Esophagus muscularis mucosa (tissue), 4 donors: Measurements from ENCODE around the gene CCDC196. TPM values are rescaled to one million over a fixed set of nuclear protein-coding genes. Genes with fewer than 3 reads are reported as not detected.
"Not testable (repeated sequence)": the region's sequence is repeated elsewhere in the genome, so short reads cannot be mapped to it uniquely, and the experiment has no call there.

ENCODE experiments used
- DNase-seq: peaks from one replicate; pipeline ENCODE4 v3.0.0-alpha.2; 2017; ENCODE audit errors: extremely low spot score
- H3K27ac ChIP-seq, 4 donors: fragments of 200-600 bp; sonication (generic); replicated peaks in 1 of 4; 1 replicate in 3 of 4; 2 replicates in 1 of 4; pipeline ENCODE4 v1.5.1; 2016 to 2019; ENCODE audit warnings: mild to moderate bottlenecking in 1 of 4
- H3K27me3 ChIP-seq, 4 donors: fragments of 200-600 bp; sonication (generic); one replicate each; pipeline versions ENCODE4 v1.5.1 to v1.6.0; 2016 to 2019
- H3K36me3 ChIP-seq, 4 donors: fragments of 200-600 bp; sonication (generic); one replicate each; pipeline ENCODE4 v1.5.1; 2016 to 2019
- H3K4me1 ChIP-seq, 4 donors: fragments of 200-600 bp; sonication (generic); one replicate each; pipeline ENCODE4 v1.5.1; 2016 to 2019
- H3K4me3 ChIP-seq, 4 donors: fragments of 200-600 bp; sonication (generic); 1 replicate in 2 of 4; 2 replicates in 2 of 4; pipeline ENCODE4 v1.5.1; 2016 to 2019; ENCODE audit warnings: mild to moderate bottlenecking in 4 of 4, moderate library complexity in 1 of 4
- H3K9me3 ChIP-seq, 4 donors: fragments of 200-600 bp; sonication (generic); 1 replicate in 3 of 4; 2 replicates in 1 of 4; pipeline ENCODE4 v1.5.1; 2016 to 2019
- POLR2A ChIP-seq: fragments of 450-650 bp; IDR thresholded peaks from one replicate; pipeline ENCODE4 v1.6.1; 2017; ENCODE audit warnings: antibody characterized with exemption, moderate library complexity, mild to moderate bottlenecking, low read depth
- POLR2AphosphoS5 ChIP-seq, 2 donors: sonication (generic); formaldehyde crosslinking; IDR thresholded peaks; one replicate each; pipeline ENCODE4 v1.6.1; 2017; ENCODE audit warnings: antibody characterized with exemption in 2 of 2
- WGBS: methylation state at CpG from one replicate; pipeline ENCODE4 v1.1.5; 2018; 5-methylcytosine and 5-hydroxymethylcytosine counted together
- intact Hi-C: fragments of 100-400 bp; cut with DNase I; formaldehyde crosslinking; loops from one replicate; pipeline ENCODE4 v1.15.1; 2023
- total RNA-seq, 4 donors: library from RNA; depleted of rRNA; stranded (reverse); fragments of >200 nt; gene quantifications; one replicate each; pipeline versions ENCODE4 v1.1.0 to v1.2.1, GENCODE V29; 2016
- TF ChIP-seq, protein P1 (sequence below), 3 experiments: fragments of 200-600 bp in 2 of 3; fragments of 450-650 bp in 1 of 3; sonication (generic) in 2 of 3; IDR thresholded peaks; one replicate each; pipeline ENCODE4 v1.5.1; 2017 to 2019; ENCODE audit warnings: antibody characterized with exemption in 3 of 3, mild to moderate bottlenecking in 2 of 3, moderate library complexity in 1 of 3

CCDC196 gene
- total RNA-seq, 4 donors from 2014 or later = not detected

DNA sequence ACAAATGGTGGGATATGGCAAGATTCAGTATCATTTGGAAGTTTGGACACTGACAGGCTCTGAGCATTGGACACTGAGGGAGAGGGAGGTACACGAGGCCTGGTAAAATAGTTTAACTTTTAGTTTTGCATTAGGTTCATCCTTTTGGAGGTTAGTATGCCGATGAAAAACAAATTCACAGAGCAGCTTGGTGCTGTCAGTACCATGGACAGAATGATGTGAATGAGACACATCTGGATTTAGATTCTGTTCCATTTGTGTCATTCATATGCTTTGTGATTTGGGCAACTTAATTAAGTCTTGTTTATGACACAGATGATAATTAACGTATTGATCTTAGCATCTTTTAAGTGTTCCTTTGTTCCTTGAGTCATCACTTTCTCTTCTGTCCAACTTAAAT lies 55.5 kb downstream of the CCDC196 start:
- intact Hi-C loops = no loop called here
- no peak overlapping the region for H3K4me3 ChIP-seq
- no peak for TF ChIP-seq POLR2AphosphoS5 (IDR thresholded peaks at IDR 0.05)
- TF ChIP-seq, protein P1, sequence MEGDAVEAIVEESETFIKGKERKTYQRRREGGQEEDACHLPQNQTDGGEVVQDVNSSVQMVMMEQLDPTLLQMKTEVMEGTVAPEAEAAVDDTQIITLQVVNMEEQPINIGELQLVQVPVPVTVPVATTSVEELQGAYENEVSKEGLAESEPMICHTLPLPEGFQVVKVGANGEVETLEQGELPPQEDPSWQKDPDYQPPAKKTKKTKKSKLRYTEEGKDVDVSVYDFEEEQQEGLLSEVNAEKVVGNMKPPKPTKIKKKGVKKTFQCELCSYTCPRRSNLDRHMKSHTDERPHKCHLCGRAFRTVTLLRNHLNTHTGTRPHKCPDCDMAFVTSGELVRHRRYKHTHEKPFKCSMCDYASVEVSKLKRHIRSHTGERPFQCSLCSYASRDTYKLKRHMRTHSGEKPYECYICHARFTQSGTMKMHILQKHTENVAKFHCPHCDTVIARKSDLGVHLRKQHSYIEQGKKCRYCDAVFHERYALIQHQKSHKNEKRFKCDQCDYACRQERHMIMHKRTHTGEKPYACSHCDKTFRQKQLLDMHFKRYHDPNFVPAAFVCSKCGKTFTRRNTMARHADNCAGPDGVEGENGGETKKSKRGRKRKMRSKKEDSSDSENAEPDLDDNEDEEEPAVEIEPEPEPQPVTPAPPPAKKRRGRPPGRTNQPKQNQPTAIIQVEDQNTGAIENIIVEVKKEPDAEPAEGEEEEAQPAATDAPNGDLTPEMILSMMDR (IDR thresholded peaks at IDR 0.05) = no peak
- no peak for TF ChIP-seq POLR2A
- no peaks in the 10 kb centered on the region for H3K27me3 ChIP-seq
- H3K27ac ChIP-seq = no peak overlapping the region
- no peak for DNase-seq
- H3K9me3 ChIP-seq = no peaks in the 10 kb centered on the region
- H3K4me1 ChIP-seq = peaks cover 4 to 11% (median 6%) of the 10 kb centered on the region in 4 donors
- 94% methylated on average over 3 of the region's 3 CpGs for WGBS
- H3K36me3 ChIP-seq = no peaks in the 10 kb centered on the region

DNA sequence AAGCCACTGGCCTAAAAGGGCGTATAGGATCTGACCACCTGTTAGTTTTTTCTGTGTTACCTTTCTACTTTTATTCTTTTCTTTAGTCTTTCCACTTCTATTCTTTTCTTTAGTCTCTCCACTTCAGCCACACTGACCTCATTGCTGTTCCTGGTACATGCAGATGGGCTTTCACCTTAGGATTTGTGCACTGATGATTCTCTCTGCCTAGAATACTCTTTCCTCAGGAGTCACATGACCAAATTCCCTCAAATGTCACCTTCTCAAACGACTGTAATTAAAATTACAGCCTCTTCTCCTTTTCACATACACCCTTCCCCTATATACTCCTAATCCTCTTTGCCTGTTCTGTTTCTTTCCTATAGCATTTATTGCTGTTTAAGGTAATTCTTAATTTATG lies 57.8 kb downstream of the CCDC196 start:
- WGBS = 77% methylated on average over 2 of the region's 2 CpGs
- Histone ChIP-seq H3K27ac (no peak overlapping the region), H3K9me3 (no peaks in the 10 kb centered on the region), H3K4me1 (peaks cover 4 to 11% (median 6%) of the 10 kb centered on the region in 4 donors), H3K27me3 (no peaks in the 10 kb centered on the region), H3K36me3 (no peaks in the 10 kb centered on the region), H3K4me3 (no peak overlapping the region)
- intact Hi-C loops = no loop called here
- no peak for DNase-seq
- no peak for TF ChIP-seq POLR2A
- TF ChIP-seq POLR2AphosphoS5 (IDR thresholded peaks at IDR 0.05) = no peak
- TF ChIP-seq, protein P1 (IDR thresholded peaks at IDR 0.05) = no peak

DNA sequence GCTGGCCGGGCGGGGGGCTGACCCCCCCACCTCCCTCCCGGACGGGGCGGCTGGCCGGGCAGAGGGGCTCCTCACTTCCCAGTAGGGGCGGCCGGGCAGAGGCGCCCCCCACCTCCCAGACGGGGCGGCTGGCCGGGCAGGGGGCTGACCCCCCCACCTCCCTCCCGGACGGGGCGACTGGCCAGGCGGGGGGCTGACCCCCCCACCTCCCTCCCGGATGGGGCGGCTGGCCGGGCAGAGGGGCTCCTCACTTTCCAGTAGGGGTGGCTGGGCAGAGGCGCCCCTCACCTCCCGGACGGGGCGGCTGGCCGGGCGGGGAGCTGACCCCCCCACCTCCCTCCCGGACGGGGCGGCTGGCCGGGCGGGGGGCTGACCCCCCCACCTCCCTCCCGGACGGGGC lies 59.0 kb downstream of the CCDC196 start:
- WGBS = no CpG with 5 or more reads among the region's 32 CpGs
- H3K27ac ChIP-seq, DNase-seq, H3K9me3 ChIP-seq, intact Hi-C loops, H3K4me1 ChIP-seq, H3K36me3 ChIP-seq, H3K27me3 ChIP-seq, H3K4me3 ChIP-seq: not testable (repeated sequence)

DNA sequence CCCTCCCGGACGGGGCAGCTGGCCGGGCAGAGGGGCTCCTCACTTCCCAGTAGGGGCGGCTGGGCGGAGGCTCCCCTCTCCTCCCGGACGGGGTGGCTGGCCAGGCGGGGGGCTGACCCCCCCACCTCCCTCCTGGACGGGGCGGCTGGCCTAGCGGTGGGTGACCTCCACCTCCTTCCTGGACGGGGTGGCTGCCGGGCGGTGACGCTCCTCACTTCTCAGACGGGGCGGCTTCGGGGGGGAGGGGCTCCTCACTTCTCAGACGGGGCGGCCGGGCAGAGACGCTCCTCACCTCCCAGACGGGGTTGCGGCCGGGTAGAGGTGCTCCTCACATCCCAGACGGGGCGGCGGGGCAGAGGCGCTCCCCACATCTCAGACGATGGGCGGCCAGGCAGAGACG lies 59.6 kb downstream of the CCDC196 start:
- H3K9me3 ChIP-seq, H3K27ac ChIP-seq, H3K36me3 ChIP-seq, H3K4me1 ChIP-seq, H3K4me3 ChIP-seq, intact Hi-C loops, H3K27me3 ChIP-seq, DNase-seq: not testable (repeated sequence)
- WGBS = no CpG with 5 or more reads among the region's 32 CpGs

Other genes starting within 250 kb of the CCDC196 start
- gene GPHN, start 21.8 kb downstream of the CCDC196 start, total RNA-seq = 10 to 100 TPM in 3 of 4 donors, 1 to 10 TPM in 1; 9.1 to 21.1 (median 15.9) TPM